HepG2 (cell line): ENCODE results near the gene SKIDA1. TPM values are rescaled to one million over a fixed set of nuclear protein-coding genes. Genes with fewer than 3 reads are reported as not detected.

Source experiments
- AKAP8 ChIP-seq: sonication (generic); formaldehyde crosslinking; IDR thresholded peaks from 2 replicates; pipeline ENCODE4 v1.5.1; 2020; ENCODE audit warnings: mild to moderate bottlenecking, missing genetic modification reagents
- BRF2 ChIP-seq: sonication (generic); formaldehyde crosslinking; IDR thresholded peaks from 2 replicates; pipeline ENCODE4 v1.8.1; 2022; ENCODE audit warnings: mild to moderate bottlenecking, missing genetic modification reagents
- DMAP1 ChIP-seq: IDR thresholded peaks from 2 replicates; pipeline ENCODE4 v1.6.1; 2016
- GABPB1 ChIP-seq: IDR thresholded peaks from 2 replicates; pipeline ENCODE4 v1.6.1; 2016; ENCODE audit warnings: mild to moderate bottlenecking, missing genetic modification reagents, moderate library complexity, missing compliant biosample characterization
- HES4 ChIP-seq: sonication (generic); formaldehyde crosslinking; IDR thresholded peaks from 2 replicates; pipeline ENCODE4 v1.9.0; 2021; ENCODE audit warnings: mild to moderate bottlenecking, missing genetic modification reagents, borderline replicate concordance
- HOMEZ ChIP-seq: IDR thresholded peaks from 2 replicates; pipeline ENCODE4 v1.6.1; 2016; ENCODE audit warnings: low read depth
- KDM2A ChIP-seq: sonication (generic); formaldehyde crosslinking; IDR thresholded peaks from 2 replicates; pipeline ENCODE4 v1.4.0; 2020; ENCODE audit warnings: low read depth, missing genetic modification reagents, borderline replicate concordance
- NPAS2 ChIP-seq: sonication (generic); formaldehyde crosslinking; IDR thresholded peaks from 2 replicates; pipeline ENCODE4 v1.8.0; 2022; ENCODE audit warnings: mild to moderate bottlenecking, missing genetic modification reagents, borderline replicate concordance
- REXO4 ChIP-seq: sonication (generic); formaldehyde crosslinking; IDR thresholded peaks from 2 replicates; pipeline ENCODE4 v1.8.0; 2022; ENCODE audit warnings: missing genetic modification reagents, mild to moderate bottlenecking, borderline replicate concordance
- TBX3 ChIP-seq: fragments of 450-650 bp; IDR thresholded peaks from 2 replicates; pipeline ENCODE4 v1.6.1; 2017; ENCODE audit warnings: antibody characterized with exemption, mild to moderate bottlenecking, inconsistent platforms, borderline replicate concordance
- TCF7 ChIP-seq: sonication (generic); IDR thresholded peaks from 2 replicates; pipeline ENCODE4 v1.6.1; 2016; ENCODE audit warnings: antibody characterized with exemption, low read depth
- ZBTB3 ChIP-seq: sonication (generic); formaldehyde crosslinking; IDR thresholded peaks from 2 replicates; pipeline ENCODE4 v1.4.0; 2020; ENCODE audit warnings: low read depth, mild to moderate bottlenecking, moderate library complexity, missing genetic modification reagents, borderline replicate concordance
- ZBTB37 ChIP-seq: sonication (generic); formaldehyde crosslinking; IDR thresholded peaks from 2 replicates; pipeline ENCODE4 v1.4.0; 2020; ENCODE audit warnings: mild to moderate bottlenecking, missing genetic modification reagents
- ZKSCAN8 ChIP-seq: IDR thresholded peaks from 2 replicates; pipeline ENCODE4 v1.6.1; 2016; ENCODE audit warnings: borderline replicate concordance, missing genetic modification reagents, missing compliant biosample characterization
- ZNF484 ChIP-seq: sonication (generic); formaldehyde crosslinking; IDR thresholded peaks from 2 replicates; pipeline ENCODE4 v1.5.1; 2020; ENCODE audit warnings: mild to moderate bottlenecking, low read depth, missing genetic modification reagents, borderline replicate concordance
- ZNF644 ChIP-seq: IDR thresholded peaks from 2 replicates; pipeline ENCODE4 v1.6.1; 2016; ENCODE audit warnings: low read depth
- ZNF652 ChIP-seq: IDR thresholded peaks from 2 replicates; pipeline ENCODE4 v1.6.1; 2016; ENCODE audit warnings: low read depth, borderline replicate concordance
- ZNF772 ChIP-seq: sonication (generic); formaldehyde crosslinking; IDR thresholded peaks from 2 replicates; pipeline ENCODE4 v1.5.0; 2020; ENCODE audit warnings: mild to moderate bottlenecking, missing genetic modification reagents
- ZNF891 ChIP-seq: sonication (generic); formaldehyde crosslinking; IDR thresholded peaks from 2 replicates; pipeline ENCODE4 v1.5.0; 2020; ENCODE audit warnings: mild to moderate bottlenecking, missing genetic modification reagents
- polyA plus RNA-seq, 8 experiments: library from polyadenylated mRNA; depleted of rRNA in 3 of 8; stranded (reverse) in 7 of 8; unstranded in 1 of 8; fragments of >200 nt; fragmentation: Illumina TruSeq in 4 of 8; extraction: Trizol in 4 of 8; gene quantifications; 2 replicates each; pipeline versions ENCODE4 v1.2.1 to v1.2.3, GENCODE V29; 2011 to 2016; ENCODE audit warnings: low read depth in 4 of 8, missing spikeins in 1 of 8, mixed read lengths in 1 of 8; ENCODE audit not compliant: insufficient read depth in 1 of 8
- total RNA-seq, 5 experiments: library from RNA; depleted of rRNA; stranded (reverse); fragments of >200 nt; fragmentation: Illumina TruSeq; extraction: Trizol; gene quantifications; 2 replicates each; pipeline ENCODE4 v1.2.3, GENCODE V29; 2016; ENCODE audit warnings: low read depth in 1 of 5
- TF ChIP-seq, protein P1 (sequence below): fragments of 450-650 bp; IDR thresholded peaks from 2 replicates; pipeline ENCODE4 v1.6.1; 2017; ENCODE audit warnings: mild to moderate bottlenecking
- TF ChIP-seq, protein P2 (sequence below): sonication (generic); formaldehyde crosslinking; IDR thresholded peaks from 2 replicates; pipeline ENCODE4 v1.8.0; 2022; ENCODE audit warnings: mild to moderate bottlenecking, missing genetic modification reagents, moderate library complexity

Gene SKIDA1
- total and polyA plus RNA-seq, 2 of the 13 experiments (the other 11 are each of a cell fraction or from before 2014, with no cell fraction given): 0.73 to 1.5 TPM

DNA sequence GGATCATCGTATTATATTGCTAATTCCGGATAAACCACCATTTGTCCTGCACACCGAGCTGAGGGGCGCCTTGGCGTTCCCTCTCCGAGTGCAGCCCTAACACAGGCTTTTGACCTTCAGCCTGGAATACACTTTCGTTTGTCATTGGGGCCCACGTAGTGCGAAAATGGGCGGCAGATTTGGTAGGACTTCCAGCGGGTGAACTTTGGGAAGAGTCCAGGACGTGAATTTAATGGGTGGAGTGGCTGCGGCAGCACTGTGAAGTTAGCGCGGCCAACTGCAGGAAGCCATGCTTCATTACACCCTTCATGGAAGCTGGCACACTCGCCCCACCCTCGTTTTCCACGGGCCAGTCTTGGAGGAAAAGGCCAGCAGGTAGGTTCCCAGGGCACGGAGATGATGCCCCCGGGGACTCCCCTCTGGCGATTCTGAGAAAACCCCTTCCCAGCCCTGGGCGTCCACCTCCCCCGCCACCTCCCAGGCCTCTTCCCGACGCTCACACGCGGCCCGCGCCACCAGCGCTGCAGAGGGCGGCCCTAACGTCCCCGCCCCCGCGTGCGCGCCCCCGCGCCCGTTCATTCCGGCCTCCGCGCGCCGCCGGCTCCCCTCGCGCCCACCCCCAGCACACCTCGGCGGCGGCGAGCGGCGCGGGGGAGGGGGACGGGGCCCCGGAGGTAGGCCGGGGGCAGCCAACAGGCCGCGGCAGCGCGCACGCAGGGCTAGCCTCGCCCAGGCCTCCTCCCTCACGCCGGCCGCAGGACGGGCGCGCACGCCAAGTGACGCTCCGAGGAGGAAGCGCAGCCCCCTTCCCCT is 8.2 kb upstream of the SKIDA1 start, which contains the start of gene MLLT10 (continued):
- TF ChIP-seq REXO4 (CRISPR knock-in tag): peak; percentile 30; the same call in 1 of the 2 replicates
- TF ChIP-seq GABPB1 (CRISPR knock-in tag): peak; percentile 76
- TF ChIP-seq ZNF644 (CRISPR knock-in tag): no peak
- TF ChIP-seq, protein P1, sequence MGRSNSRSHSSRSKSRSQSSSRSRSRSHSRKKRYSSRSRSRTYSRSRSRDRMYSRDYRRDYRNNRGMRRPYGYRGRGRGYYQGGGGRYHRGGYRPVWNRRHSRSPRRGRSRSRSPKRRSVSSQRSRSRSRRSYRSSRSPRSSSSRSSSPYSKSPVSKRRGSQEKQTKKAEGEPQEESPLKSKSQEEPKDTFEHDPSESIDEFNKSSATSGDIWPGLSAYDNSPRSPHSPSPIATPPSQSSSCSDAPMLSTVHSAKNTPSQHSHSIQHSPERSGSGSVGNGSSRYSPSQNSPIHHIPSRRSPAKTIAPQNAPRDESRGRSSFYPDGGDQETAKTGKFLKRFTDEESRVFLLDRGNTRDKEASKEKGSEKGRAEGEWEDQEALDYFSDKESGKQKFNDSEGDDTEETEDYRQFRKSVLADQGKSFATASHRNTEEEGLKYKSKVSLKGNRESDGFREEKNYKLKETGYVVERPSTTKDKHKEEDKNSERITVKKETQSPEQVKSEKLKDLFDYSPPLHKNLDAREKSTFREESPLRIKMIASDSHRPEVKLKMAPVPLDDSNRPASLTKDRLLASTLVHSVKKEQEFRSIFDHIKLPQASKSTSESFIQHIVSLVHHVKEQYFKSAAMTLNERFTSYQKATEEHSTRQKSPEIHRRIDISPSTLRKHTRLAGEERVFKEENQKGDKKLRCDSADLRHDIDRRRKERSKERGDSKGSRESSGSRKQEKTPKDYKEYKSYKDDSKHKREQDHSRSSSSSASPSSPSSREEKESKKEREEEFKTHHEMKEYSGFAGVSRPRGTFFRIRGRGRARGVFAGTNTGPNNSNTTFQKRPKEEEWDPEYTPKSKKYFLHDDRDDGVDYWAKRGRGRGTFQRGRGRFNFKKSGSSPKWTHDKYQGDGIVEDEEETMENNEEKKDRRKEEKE: no peak
- peak; percentile 66 for TF ChIP-seq TCF7
- peak; percentile 62; the same call in 1 of the 2 replicates for TF ChIP-seq KDM2A (CRISPR knock-in tag)
- TF ChIP-seq HOMEZ: no peak; the same call in 1 of the 2 replicates
- TF ChIP-seq ZNF772 (CRISPR knock-in tag): peak; percentile 77; the same call in 1 of the 2 replicates
- TF ChIP-seq ZBTB3 (CRISPR knock-in tag): peak; percentile 58; the same call in 1 of the 2 replicates
- peak; percentile 78; the same call in 1 of the 2 replicates for TF ChIP-seq ZBTB37
- TF ChIP-seq, protein P2, sequence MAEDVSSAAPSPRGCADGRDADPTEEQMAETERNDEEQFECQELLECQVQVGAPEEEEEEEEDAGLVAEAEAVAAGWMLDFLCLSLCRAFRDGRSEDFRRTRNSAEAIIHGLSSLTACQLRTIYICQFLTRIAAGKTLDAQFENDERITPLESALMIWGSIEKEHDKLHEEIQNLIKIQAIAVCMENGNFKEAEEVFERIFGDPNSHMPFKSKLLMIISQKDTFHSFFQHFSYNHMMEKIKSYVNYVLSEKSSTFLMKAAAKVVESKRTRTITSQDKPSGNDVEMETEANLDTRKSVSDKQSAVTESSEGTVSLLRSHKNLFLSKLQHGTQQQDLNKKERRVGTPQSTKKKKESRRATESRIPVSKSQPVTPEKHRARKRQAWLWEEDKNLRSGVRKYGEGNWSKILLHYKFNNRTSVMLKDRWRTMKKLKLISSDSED (CRISPR knock-in tag): peak; percentile 21; the same call in 1 of the 2 replicates
- TF ChIP-seq ZNF652 (CRISPR knock-in tag): no peak
- TF ChIP-seq ZNF891 (CRISPR knock-in tag): peak; percentile 95
- TF ChIP-seq DMAP1 (CRISPR knock-in tag): peak; percentile 95
- peak; percentile 82; the same call in 1 of the 2 replicates for TF ChIP-seq TBX3
- TF ChIP-seq AKAP8 (CRISPR knock-in tag): peak; percentile 87
- TF ChIP-seq ZKSCAN8 (CRISPR knock-in tag): no peak; the same call in 1 of the 2 replicates
- peak; percentile 83 for TF ChIP-seq BRF2 (CRISPR knock-in tag)
- no peak for TF ChIP-seq ZNF484
- no peak for TF ChIP-seq NPAS2 (CRISPR knock-in tag)
- no peak for TF ChIP-seq HES4
